ENCODE results near the gene WASHC4.

DNA sequence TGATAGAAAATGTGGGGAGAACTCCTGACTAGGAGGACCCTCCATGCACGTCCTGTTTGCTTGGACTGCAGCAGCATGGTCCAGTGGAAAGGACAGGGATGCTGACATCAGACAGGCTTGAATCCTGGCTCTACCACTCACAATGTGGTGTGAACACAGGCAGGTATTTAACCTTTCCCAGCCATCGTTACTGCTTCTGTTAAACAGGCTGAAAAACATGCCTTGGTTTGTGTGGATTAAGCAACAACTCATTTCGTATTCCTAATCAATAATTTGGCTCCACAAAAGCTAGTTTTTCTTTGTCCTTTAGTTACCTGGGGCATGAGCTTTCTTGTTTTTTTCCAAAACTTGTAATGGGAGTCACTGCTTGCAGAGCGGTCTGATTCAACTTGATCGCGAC is 87.4 kb downstream of the WASHC4 start:
- no peak for TF ChIP-seq POLR2A (IDR thresholded peaks at IDR 0.05)
- TF ChIP-seq, protein P1, sequence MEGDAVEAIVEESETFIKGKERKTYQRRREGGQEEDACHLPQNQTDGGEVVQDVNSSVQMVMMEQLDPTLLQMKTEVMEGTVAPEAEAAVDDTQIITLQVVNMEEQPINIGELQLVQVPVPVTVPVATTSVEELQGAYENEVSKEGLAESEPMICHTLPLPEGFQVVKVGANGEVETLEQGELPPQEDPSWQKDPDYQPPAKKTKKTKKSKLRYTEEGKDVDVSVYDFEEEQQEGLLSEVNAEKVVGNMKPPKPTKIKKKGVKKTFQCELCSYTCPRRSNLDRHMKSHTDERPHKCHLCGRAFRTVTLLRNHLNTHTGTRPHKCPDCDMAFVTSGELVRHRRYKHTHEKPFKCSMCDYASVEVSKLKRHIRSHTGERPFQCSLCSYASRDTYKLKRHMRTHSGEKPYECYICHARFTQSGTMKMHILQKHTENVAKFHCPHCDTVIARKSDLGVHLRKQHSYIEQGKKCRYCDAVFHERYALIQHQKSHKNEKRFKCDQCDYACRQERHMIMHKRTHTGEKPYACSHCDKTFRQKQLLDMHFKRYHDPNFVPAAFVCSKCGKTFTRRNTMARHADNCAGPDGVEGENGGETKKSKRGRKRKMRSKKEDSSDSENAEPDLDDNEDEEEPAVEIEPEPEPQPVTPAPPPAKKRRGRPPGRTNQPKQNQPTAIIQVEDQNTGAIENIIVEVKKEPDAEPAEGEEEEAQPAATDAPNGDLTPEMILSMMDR (IDR thresholded peaks at IDR 0.05), result no peak

All from testis (tissue), 2 donors.